GM12873 (cell line): ENCODE data around the gene STK33.

Experiments
- TF ChIP-seq, protein P1 (sequence below): IDR thresholded peaks from 2 replicates; pipeline ENCODE4 v1.5.1; 2012; ENCODE audit warnings: low read depth, mild to moderate bottlenecking, moderate library complexity, low read length, control low read depth; ENCODE audit not compliant: insufficient read depth; ENCODE audit errors: missing control alignments

Gene STK33

GRCh38 chr11:8543278-8543677 is 50.8 kb downstream of the STK33 start:
- TF ChIP-seq, protein P1, sequence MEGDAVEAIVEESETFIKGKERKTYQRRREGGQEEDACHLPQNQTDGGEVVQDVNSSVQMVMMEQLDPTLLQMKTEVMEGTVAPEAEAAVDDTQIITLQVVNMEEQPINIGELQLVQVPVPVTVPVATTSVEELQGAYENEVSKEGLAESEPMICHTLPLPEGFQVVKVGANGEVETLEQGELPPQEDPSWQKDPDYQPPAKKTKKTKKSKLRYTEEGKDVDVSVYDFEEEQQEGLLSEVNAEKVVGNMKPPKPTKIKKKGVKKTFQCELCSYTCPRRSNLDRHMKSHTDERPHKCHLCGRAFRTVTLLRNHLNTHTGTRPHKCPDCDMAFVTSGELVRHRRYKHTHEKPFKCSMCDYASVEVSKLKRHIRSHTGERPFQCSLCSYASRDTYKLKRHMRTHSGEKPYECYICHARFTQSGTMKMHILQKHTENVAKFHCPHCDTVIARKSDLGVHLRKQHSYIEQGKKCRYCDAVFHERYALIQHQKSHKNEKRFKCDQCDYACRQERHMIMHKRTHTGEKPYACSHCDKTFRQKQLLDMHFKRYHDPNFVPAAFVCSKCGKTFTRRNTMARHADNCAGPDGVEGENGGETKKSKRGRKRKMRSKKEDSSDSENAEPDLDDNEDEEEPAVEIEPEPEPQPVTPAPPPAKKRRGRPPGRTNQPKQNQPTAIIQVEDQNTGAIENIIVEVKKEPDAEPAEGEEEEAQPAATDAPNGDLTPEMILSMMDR: no peak

GRCh38 chr11:8541448-8541847 is 52.6 kb downstream of the STK33 start:
- TF ChIP-seq, protein P1: no peak

DNA sequence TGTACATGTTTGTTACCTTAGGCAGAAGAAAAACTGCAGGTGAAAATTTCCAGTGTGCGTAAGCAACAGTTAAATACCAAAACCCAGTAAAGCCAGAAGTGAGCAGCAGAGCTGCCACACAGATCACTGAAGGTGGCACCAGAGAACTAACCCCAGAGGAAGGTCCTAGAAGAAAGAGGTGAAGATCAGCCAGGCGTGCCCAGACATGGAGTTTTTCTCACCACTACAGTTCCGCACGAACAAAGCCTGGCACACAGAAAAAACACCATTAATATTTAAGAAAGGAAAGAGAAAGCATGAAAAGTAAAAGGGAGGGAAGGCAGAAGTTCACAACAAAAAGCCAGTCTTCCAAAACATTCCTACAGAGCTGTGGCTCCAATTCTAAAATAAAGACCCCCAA is 60.7 kb downstream of the STK33 start:
- TF ChIP-seq, protein P1: peak; percentile 40

DNA sequence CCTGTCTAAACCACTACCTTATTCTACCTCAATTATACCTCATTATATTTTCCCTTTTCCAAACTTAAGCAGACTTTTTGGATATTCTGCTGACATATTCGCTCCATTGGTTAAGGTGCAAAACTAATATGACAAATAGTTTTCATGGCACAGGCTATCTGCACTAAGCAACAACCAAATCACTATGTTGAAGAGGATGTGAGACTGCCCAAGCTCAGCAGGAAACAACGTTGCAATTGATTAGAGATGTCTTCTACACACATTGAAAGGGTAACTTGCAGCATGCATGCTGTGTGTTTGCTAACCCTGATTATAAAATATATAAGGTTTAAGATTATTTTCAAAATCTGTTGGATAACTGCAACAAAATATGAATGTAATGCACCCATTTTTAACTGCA is 61.6 kb downstream of the STK33 start:
- TF ChIP-seq, protein P1: no peak

DNA sequence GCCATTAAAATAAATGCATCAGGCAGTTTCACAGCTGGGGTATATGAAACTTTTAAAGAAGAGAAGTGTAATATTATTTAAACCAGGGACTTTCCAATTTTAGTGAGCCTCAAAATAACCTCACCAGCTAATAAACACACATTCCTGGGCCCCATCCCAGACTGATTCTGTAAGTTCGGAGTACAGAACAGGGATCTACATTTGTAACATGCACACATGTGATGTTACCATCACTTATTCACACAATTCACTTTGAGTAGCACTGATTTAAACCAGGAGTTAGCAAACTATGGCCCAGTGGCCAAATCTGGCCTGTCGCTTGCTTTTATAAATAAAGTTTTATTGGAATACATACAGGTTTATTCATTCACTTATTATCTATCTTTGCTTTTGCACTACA is 62.0 kb downstream of the STK33 start:
- TF ChIP-seq, protein P1: no peak

GRCh38 chr11:8531312-8531711 is 62.7 kb downstream of the STK33 start:
- TF ChIP-seq, protein P1: no peak

GRCh38 chr11:8527939-8528338 is 66.1 kb downstream of the STK33 start:
- TF ChIP-seq, protein P1: no peak
